ENCODE results near the gene GKN1.

Gene GKN1

DNA sequence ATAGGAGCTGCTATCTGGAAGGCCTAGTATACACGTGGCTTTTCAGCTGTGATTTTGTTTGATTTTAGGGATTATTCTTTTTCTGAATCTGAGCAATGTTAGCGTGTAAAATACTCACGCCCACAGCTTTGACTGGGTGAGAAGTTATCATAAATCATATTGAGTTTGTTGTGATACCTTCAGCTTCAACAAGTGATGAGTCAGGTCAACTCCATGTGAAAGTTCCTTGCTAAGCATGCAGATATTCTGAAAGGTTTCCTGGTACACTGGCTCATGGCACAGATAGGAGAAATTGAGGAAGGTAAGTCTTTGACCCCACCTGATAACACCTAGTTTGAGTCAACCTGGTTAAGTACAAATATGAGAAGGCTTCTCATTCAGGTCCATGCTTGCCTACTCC lies at the start of gene GKN1:
GKN1 (plus strand) TSS at position 386 of the 400 bp plus-strand sequence. CDS start 42 bp downstream, outside the sequence.
- ChIA-PET POLR2A (no interaction called here), CTCF (interaction anchor here (1.5 kb wide), 1 partner anchor 31 kb away, joined by 4 read pairs; no protein-coding TSS in a partner anchor)
- H3K36me3 ChIP-seq (ENCODE audit: control insufficient read depth in 2 of 2, insufficient read depth in 1 of 2, low read length in 2 of 2): no peaks in the 10 kb centered on the region
- no peak within 1 kb of the TSS for H3K4me3 ChIP-seq (ENCODE audit: low read depth, low read length)
- H3K4me1 ChIP-seq (ENCODE audit: control insufficient read depth, insufficient read depth, low read length): no peaks in the 10 kb centered on the region
- no peak for TF ChIP-seq ZNF792 (tag by site-specific recombination; IDR thresholded peaks at IDR 0.05)
- TF ChIP-seq SCRT2 (tag by site-specific recombination; IDR thresholded peaks at IDR 0.05): peak; percentile 61; the same call in 1 of the 2 replicates
- H3K9me3 ChIP-seq (ENCODE audit: control insufficient read depth, insufficient read depth, low read depth, low read length): no peaks in the 10 kb centered on the region
- H3K27ac ChIP-seq (ENCODE audit: extremely low read depth, low read depth, low read length): no peak within 1 kb of the TSS

- Histone ChIP-seq H3K4me1 (ENCODE audit: control insufficient read depth, insufficient read depth, low read length) (no peaks in the 10 kb centered on the region), H3K27ac (ENCODE audit: extremely low read depth, low read depth, low read length) (no peak overlapping the region), H3K9me3 (ENCODE audit: control insufficient read depth, insufficient read depth, low read depth, low read length) (no peaks in the 10 kb centered on the region), H3K36me3 (ENCODE audit: control insufficient read depth in 2 of 2, insufficient read depth in 1 of 2, low read length in 2 of 2) (no peaks in the 10 kb centered on the region), H3K4me3 (ENCODE audit: low read depth, low read length) (no peak overlapping the region)
- POLR2A ChIA-PET: no interaction called here
- TF ChIP-seq ZNF302 (tag by site-specific recombination; IDR thresholded peaks at IDR 0.05; ENCODE audit: low read depth) (no peak), ZBTB20 (tag by site-specific recombination; IDR thresholded peaks at IDR 0.05) (no peak), CTCF (tag by site-specific recombination; IDR thresholded peaks at IDR 0.05) (peak; percentile 46; the same call in 1 of the 2 replicates), ZFP41 (tag by site-specific recombination; IDR thresholded peaks at IDR 0.05; ENCODE audit: borderline replicate concordance) (no peak), ZNF654 (tag by site-specific recombination; IDR thresholded peaks at IDR 0.05; ENCODE audit: low read depth) (peak; percentile 88), ZNF629 (tag by site-specific recombination; IDR thresholded peaks at IDR 0.05) (no peak), ZNF677 (tag by site-specific recombination; IDR thresholded peaks at IDR 0.05) (no peak), ZNF221 (tag by site-specific recombination; IDR thresholded peaks at IDR 0.05; ENCODE audit: borderline replicate concordance) (no peak)
- CTCF ChIA-PET: interaction anchor here (0.5 to 5.5 kb wide), 51 partner anchors 9 to 600 kb away, joined by 3 to 80 read pairs (median 4); partner anchors contain the start of gene FBXO48
Observed at GRCh38 chr2:68925295-68925896, 49.0 kb upstream of the GKN1 start.

GRCh38 chr2:68926796-68927195 lies 47.6 kb upstream of the GKN1 start:
- Histone ChIP-seq H3K4me1 (ENCODE audit: control insufficient read depth, insufficient read depth, low read length) (no peaks in the 10 kb centered on the region), H3K27ac (ENCODE audit: extremely low read depth, low read depth, low read length) (no peak overlapping the region), H3K36me3 (ENCODE audit: control insufficient read depth in 2 of 2, insufficient read depth in 1 of 2, low read length in 2 of 2) (no peaks in the 10 kb centered on the region), H3K4me3 (ENCODE audit: low read depth, low read length) (no peak overlapping the region), H3K9me3 (ENCODE audit: control insufficient read depth, insufficient read depth, low read depth, low read length) (no peaks in the 10 kb centered on the region)
- no peak for TF ChIP-seq ZIC2 (tag by site-specific recombination; IDR thresholded peaks at IDR 0.05)
- TF ChIP-seq ZNF335 (tag by site-specific recombination; conservative IDR thresholded peaks at IDR 0.05): peak; percentile 62
- 0 out of 2 replicates have a peak, but pooled peaks have one; percentile 27 for TF ChIP-seq GLIS1 (tag by site-specific recombination; IDR thresholded peaks at IDR 0.05)
- no peak for TF ChIP-seq PRDM2 (tag by site-specific recombination; IDR thresholded peaks at IDR 0.05; ENCODE audit: borderline replicate concordance)
- no peak for TF ChIP-seq ZNF211 (tag by site-specific recombination; IDR thresholded peaks at IDR 0.05; ENCODE audit: low read depth)
- no peak for TF ChIP-seq ZBTB10 (tag by site-specific recombination; IDR thresholded peaks at IDR 0.05)
- CTCF ChIA-PET: interaction anchor here (0.6 to 5.5 kb wide), 19 partner anchors 14 to 474 kb away, joined by 3 to 80 read pairs (median 5); partner anchors contain the start of genes ARHGAP25 and FBXO48
- POLR2A ChIA-PET: no interaction called here

Data from HEK293 (cell line).